HepG2 (cell line): ENCODE data around the gene CLEC14A. TPM values are rescaled to one million over a fixed set of nuclear protein-coding genes. Genes with fewer than 3 reads are reported as not detected.

Source experiments
- ATAC-seq: fragments of 200-7000 bp; cut with Tn5 transposase; 3 replicates; pipeline ENCODE4 v1.9.1; 2020; ENCODE audit warnings: mild to moderate bottlenecking, moderate library complexity
- BruUV-seq: library from RNA; stranded (reverse); fragments of 400-500 nt; replicated peaks from 2 replicates; lab custom pipeline; 2021; lab: Mats Ljungman, UMichigan
- CTCF ChIA-PET: fragments of 300-600 bp; formaldehyde crosslinking; extraction: SDS; loops from one replicate; lab custom pipeline; 2021; ENCODE audit warnings: low total read pairs, inconsistent platforms, low intra/inter-chr PET ratio; lab: Yijun Ruan, JAX
- POLR2A ChIA-PET: fragments of 350-600 bp; sonication (Branson Sonifier 250); formaldehyde crosslinking; loops from one replicate; lab custom pipeline; 2020; ENCODE audit warnings: antibody characterized with exemption, inconsistent platforms; lab: Yijun Ruan, JAX
- DNase-seq: peaks from one replicate; pipeline ENCODE4 v3.0.0-alpha.2; 2015; ENCODE audit warnings: low spot score
- FAIRE-seq: peaks from 3 replicates; lab custom pipeline; 2011; peaks lifted over from hg19 to GRCh38; lab: Jason Lieb, UNC
- H2AFZ ChIP-seq: one replicate; pipeline ENCODE4 v1.6.1; 2011; ENCODE audit warnings: low read length, inconsistent platforms
- H3K27ac ChIP-seq: fragments of 300-600 bp; 3 replicates; pipeline ENCODE4 v1.8.0; 2011; ENCODE audit warnings: mixed run types, mild to moderate bottlenecking, mixed read lengths, low read length, inconsistent platforms; ENCODE audit not compliant: insufficient read depth; ENCODE audit errors: extremely low read length
- H3K27me3 ChIP-seq, 2 experiments: fragments of 200-600 bp in 1 of 2; 2 replicates in 1 of 2; 3 replicates in 1 of 2; pipeline versions ENCODE4 v1.6.0 to v1.8.0; 2011; ENCODE audit warnings: low read length in 2 of 2, mild to moderate bottlenecking in 2 of 2, moderate library complexity in 2 of 2, inconsistent platforms in 1 of 2; ENCODE audit not compliant: insufficient read depth in 2 of 2, control insufficient read depth in 1 of 2
- H3K36me3 ChIP-seq, 2 experiments: fragments of 200-600 bp in 1 of 2; replicated peaks in 1 of 2; 2 replicates in 1 of 2; 3 replicates in 1 of 2; pipeline versions ENCODE4 v1.5.1 to v1.8.0; 2011; ENCODE audit warnings: low read length in 2 of 2, inconsistent platforms in 1 of 2; ENCODE audit not compliant: insufficient read depth in 2 of 2, control insufficient read depth in 1 of 2
- H3K4me1 ChIP-seq: 2 replicates; pipeline ENCODE4 v1.5.1; 2012; ENCODE audit warnings: low read length, inconsistent platforms; ENCODE audit not compliant: insufficient read depth
- H3K4me2 ChIP-seq: 2 replicates; pipeline ENCODE4 v1.6.0; 2011; ENCODE audit warnings: low read depth, low read length, inconsistent platforms
- H3K4me3 ChIP-seq, 3 experiments: fragments of 200-600 bp in 1 of 3; sonication (generic), shearing (Covaris generic) in 1 of 3; replicated peaks in 1 of 3; 2 replicates each; pipeline ENCODE4 v1.5.1; 2011 to 2016; ENCODE audit warnings: low read length in 3 of 3, inconsistent platforms in 2 of 3, low read depth in 2 of 3, mild to moderate bottlenecking in 2 of 3, control low read depth in 1 of 3, mixed read lengths in 1 of 3; ENCODE audit not compliant: insufficient read depth in 1 of 3
- H3K79me2 ChIP-seq: one replicate; pipeline ENCODE4 v1.6.1; 2011; ENCODE audit warnings: low read length, inconsistent platforms; ENCODE audit not compliant: insufficient read depth
- H3K9ac ChIP-seq: 2 replicates; pipeline ENCODE4 v1.6.0; 2011; ENCODE audit warnings: mild to moderate bottlenecking, low read depth, low read length, inconsistent platforms; ENCODE audit not compliant: insufficient read depth
- H3K9me3 ChIP-seq: 2 replicates; pipeline ENCODE4 v1.5.1; 2012; ENCODE audit warnings: mild to moderate bottlenecking, low read length
- H4K20me1 ChIP-seq: 2 replicates; pipeline ENCODE4 v1.6.0; 2011; ENCODE audit warnings: inconsistent platforms, mild to moderate bottlenecking, low read length, moderate library complexity; ENCODE audit not compliant: insufficient read depth
- DNMT1 ChIP-seq: sonication (generic); formaldehyde crosslinking; IDR thresholded peaks from 2 replicates; pipeline ENCODE4 v1.5.1; 2020; ENCODE audit warnings: mild to moderate bottlenecking, missing genetic modification reagents
- NFRKB ChIP-seq: fragments of 450-650 bp; IDR thresholded peaks from 2 replicates; pipeline ENCODE4 v1.6.1; 2017
- RNF2 ChIP-seq: fragments of 450-650 bp; conservative IDR thresholded peaks from 2 replicates; pipeline ENCODE4 v1.6.1; 2016; ENCODE audit warnings: low read depth
- ZNF446 ChIP-seq: sonication (generic); formaldehyde crosslinking; IDR thresholded peaks from 2 replicates; pipeline ENCODE4 v1.5.0; 2020; ENCODE audit warnings: mild to moderate bottlenecking, missing genetic modification reagents
- WGBS: methylation state at CpG from one replicate; pipeline ENCODE4 v1.1.6; 2017; ENCODE audit warnings: low lambda C conversion rate; 5-methylcytosine and 5-hydroxymethylcytosine counted together
- in situ Hi-C: cut with HindIII; loops from 2 replicates; pipeline ENCODE4 v1.10.0; 2017; ENCODE audit warnings: low pct_unique_long_range_greater_than_20kb; ENCODE audit not compliant: extremely low pct_ligation_motif_present
- intact Hi-C: fragments of 100-400 bp; cut with micrococcal nuclease; formaldehyde crosslinking; loops from one replicate; pipeline ENCODE4 v1.10.0; 2022; ENCODE audit not compliant: unreplicated experiment
- polyA plus RNA-seq, 8 experiments: library from polyadenylated mRNA; depleted of rRNA in 3 of 8; stranded (reverse) in 7 of 8; unstranded in 1 of 8; fragments of >200 nt; fragmentation: Illumina TruSeq in 4 of 8; extraction: Trizol in 4 of 8; gene quantifications; 2 replicates each; pipeline versions ENCODE4 v1.2.1 to v1.2.3, GENCODE V29; 2011 to 2016; ENCODE audit warnings: low read depth in 4 of 8, missing spikeins in 1 of 8, mixed read lengths in 1 of 8; ENCODE audit not compliant: insufficient read depth in 1 of 8
- total RNA-seq, 5 experiments: library from RNA; depleted of rRNA; stranded (reverse); fragments of >200 nt; fragmentation: Illumina TruSeq; extraction: Trizol; gene quantifications; 2 replicates each; pipeline ENCODE4 v1.2.3, GENCODE V29; 2016; ENCODE audit warnings: low read depth in 1 of 5
- TF ChIP-seq, protein P1 (sequence below), 2 experiments: sonication (generic) in 1 of 2; formaldehyde crosslinking in 1 of 2; IDR thresholded peaks; 2 replicates each; pipeline versions ENCODE4 v1.4.0 to v1.6.1; 2016 to 2020; ENCODE audit warnings: borderline replicate concordance in 1 of 2, low read depth in 1 of 2, mild to moderate bottlenecking in 1 of 2, missing genetic modification reagents in 1 of 2

The CLEC14A gene
- total and polyA plus RNA-seq, 2 of the 13 experiments (the other 11 are each of a cell fraction or from before 2014, with no cell fraction given) = not detected

DNA sequence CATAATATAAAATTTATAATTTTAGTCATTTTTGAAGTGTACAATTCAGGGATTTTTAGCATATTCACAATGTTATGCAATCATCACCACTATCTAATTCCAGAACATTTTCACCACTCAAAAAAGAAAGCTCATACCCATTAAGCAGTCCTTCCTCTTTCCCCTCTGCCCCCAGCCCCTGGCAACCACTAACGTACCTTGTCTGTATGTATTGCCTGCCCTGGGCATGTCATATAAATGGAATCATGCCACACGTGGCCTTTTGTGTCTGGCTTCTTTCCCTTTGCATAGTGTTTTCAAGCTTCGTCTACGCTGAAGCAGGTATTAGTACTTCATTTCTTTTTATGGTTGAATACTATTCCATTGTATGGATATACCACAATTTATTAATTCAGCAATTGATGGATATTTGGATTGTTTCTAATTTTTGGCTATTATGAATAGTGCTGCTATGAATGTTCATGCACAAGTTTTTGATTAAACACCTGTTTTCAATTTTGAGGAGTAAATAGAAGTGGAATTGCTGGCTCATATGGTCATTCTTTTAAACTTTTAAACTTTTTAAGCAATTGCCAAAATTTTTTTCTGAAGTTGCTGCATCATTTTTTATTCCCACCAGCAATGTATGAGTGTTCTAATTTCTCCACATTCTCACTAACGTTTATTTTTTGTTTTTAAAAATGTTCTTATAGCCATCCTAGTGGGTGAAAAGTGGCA, 49.8 kb downstream of the CLEC14A start:
- ChIA-PET POLR2A (no interaction called here), CTCF (no interaction called here)
- Histone ChIP-seq H3K4me3 (no peak overlapping the region), H4K20me1 (no peaks in the 10 kb centered on the region), H3K4me1 (peaks cover 15% of the 10 kb centered on the region)
- ATAC-seq = no peak
- intact Hi-C loops = no loop called here
- no peak for TF ChIP-seq ZNF446 (CRISPR knock-in tag)
- TF ChIP-seq DNMT1 = no peak
- TF ChIP-seq RNF2 = no peak
- TF ChIP-seq, all 625 proteins: peak for 0
- no peak overlapping the region for H3K9ac ChIP-seq
- no peak for FAIRE-seq
- H3K36me3 ChIP-seq = no peaks in the 10 kb centered on the region
- H3K9me3 ChIP-seq = no peaks in the 10 kb centered on the region
- BruUV-seq = no TSS peak
- no peak for DNase-seq
- in situ Hi-C loops = loop anchor here (5.0 to 10.0 kb wide), 2 partner anchors 304 to 501 kb away; no protein-coding TSS in a partner anchor
- WGBS = 49% methylated on average over 5 of the region's 5 CpGs
- H3K27me3 ChIP-seq = peaks cover 5 to 40% of the 10 kb centered on the region in 2 experiments
- H3K27ac ChIP-seq = no peak overlapping the region
- no peak overlapping the region for H3K4me2 ChIP-seq
- no peaks in the 10 kb centered on the region for H3K79me2 ChIP-seq
- no peak overlapping the region for H2AFZ ChIP-seq

GRCh38 chr14:38205119-38205813, 50.6 kb downstream of the CLEC14A start:
- Histone ChIP-seq H3K4me2 (no peak overlapping the region), H2AFZ (no peak overlapping the region), H3K9me3 (no peaks in the 10 kb centered on the region), H3K9ac (no peak overlapping the region), H4K20me1 (no peaks in the 10 kb centered on the region), H3K4me1 (peaks cover 15% of the 10 kb centered on the region), H3K36me3 (no peaks in the 10 kb centered on the region), H3K79me2 (no peaks in the 10 kb centered on the region), H3K27me3 (peaks cover 5 to 32% of the 10 kb centered on the region in 2 experiments), H3K4me3 (no peak overlapping the region), H3K27ac (no peak overlapping the region)
- no peak for FAIRE-seq
- POLR2A ChIA-PET = no interaction called here
- intact Hi-C loops = no loop called here
- in situ Hi-C loops = loop anchor here (5.0 to 10.0 kb wide), 2 partner anchors 303 to 500 kb away; no protein-coding TSS in a partner anchor
- CTCF ChIA-PET = no interaction called here
- no peak for ATAC-seq
- no TSS peak for BruUV-seq
- WGBS = 38% methylated on average over 5 of the region's 5 CpGs
- TF ChIP-seq NFRKB = no peak
- TF ChIP-seq, protein P1, sequence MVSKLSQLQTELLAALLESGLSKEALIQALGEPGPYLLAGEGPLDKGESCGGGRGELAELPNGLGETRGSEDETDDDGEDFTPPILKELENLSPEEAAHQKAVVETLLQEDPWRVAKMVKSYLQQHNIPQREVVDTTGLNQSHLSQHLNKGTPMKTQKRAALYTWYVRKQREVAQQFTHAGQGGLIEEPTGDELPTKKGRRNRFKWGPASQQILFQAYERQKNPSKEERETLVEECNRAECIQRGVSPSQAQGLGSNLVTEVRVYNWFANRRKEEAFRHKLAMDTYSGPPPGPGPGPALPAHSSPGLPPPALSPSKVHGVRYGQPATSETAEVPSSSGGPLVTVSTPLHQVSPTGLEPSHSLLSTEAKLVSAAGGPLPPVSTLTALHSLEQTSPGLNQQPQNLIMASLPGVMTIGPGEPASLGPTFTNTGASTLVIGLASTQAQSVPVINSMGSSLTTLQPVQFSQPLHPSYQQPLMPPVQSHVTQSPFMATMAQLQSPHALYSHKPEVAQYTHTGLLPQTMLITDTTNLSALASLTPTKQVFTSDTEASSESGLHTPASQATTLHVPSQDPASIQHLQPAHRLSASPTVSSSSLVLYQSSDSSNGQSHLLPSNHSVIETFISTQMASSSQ (IDR thresholded peaks at IDR 0.05; ENCODE audit: low read depth) = no peak
- TF ChIP-seq, protein P1 (CRISPR knock-in tag; IDR thresholded peaks at IDR 0.05; ENCODE audit: borderline replicate concordance) = no peak
- DNase-seq = no peak
